Islet precursor cell (in vitro differentiated cells): Measurements from ENCODE around the gene DNAJC8.
A peak's percentile ranks its signal among the peaks of the same experiment; 100 is the strongest.

Experiments used
- DNase-seq: peaks from one replicate; pipeline ENCODE4 v3.0.0-alpha.2; 2018

Gene DNAJC8

DNA sequence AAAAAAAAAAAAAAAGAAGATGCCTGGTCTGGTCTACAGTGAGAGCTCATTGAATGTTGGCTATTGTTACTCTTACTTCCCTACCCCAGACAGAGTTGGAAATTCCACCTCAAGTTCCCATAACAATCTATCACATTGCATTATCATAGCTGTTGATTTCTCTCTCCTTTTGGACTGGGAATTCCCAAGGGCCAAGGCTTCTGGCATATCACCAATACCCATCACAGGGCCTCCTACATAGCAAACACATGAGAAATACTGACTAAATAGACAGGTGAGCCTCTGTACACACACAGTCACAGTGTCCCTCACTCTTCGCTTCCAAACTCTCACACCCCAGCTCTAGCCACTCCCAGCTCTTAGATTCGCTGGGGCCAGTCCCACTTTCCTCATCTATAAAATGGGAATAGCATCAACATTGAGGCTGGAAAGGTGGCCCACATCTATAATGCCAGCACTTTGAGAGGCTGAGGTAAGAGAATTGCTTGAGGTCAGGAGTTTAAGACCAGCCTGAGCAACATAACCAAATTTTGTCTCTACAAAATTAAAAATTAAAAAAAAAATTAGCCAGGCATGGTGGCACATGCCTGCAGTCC is 62.7 kb downstream of the DNAJC8 start:
- DNase-seq = no peak

DNA sequence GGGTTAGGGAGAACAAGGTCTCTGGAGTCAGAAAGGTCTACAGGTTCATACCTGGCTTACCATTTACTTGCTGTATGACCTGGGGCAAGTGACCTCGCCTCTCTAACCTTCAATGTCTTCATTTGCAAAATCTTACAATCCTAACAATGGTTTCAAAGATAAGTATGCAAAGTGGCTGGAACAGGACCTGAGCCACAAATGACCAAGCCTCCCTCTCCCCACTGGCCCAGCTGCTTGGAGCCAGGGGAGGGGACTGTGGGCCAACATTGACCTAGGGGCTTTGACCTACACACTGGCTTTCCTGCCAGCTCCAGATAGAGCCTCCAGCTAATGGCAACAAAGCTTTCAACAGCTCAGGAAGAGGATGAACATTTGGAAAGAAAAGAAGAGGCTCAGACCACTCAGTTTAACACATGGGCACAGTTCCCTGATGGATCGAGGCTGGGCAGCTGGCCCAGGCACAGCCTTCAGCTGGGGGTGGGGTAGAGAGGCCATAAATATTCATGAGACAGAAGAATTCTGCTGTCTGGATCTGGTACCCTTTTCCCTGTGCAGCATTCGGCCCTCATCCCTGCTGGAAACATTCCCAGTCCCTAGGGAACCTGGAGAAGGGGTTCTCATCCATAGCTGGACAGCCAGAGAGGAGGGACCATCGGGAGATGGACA is 69.2 kb downstream of the DNAJC8 start:
- DNase-seq = peak; percentile 74

DNA sequence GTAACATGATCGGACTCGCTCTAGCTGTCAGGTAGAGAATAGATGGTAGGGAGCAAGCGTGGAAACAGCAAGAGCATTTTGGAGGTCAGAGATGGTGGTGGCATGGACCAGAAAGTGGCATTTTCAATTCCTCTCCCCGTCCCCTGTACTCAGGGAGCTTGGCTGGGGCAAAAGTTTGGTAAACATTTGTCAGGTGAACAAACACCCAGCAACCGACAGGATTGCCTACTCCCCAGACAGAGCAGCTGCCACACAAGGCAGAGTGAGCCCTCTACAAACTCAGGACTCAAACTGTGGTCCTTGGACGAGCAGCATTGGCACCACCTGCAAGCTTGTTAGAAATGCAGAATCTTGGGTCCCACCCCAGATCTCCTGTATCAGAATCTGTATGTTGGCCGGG is 70.7 kb downstream of the DNAJC8 start:
- no peak for DNase-seq

DNA sequence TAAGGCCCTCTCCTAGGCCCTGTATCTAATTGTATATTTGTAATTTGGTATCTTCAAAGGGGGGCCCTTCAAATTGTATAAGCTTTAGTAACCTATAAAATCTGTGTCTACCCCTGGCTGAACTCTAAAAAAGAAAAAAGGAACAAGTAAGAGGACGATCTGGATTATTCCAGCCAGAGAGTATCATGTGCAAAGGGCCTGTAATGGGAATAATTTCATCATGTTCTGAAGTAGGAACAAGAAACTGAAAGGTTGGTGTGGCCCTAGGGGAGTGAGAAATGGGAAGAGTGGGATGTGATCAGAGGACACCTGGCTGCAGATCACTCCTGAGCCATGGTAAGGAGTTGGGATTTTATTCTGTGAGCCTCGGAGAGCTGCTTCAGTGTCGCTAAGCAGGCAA is 71.1 kb downstream of the DNAJC8 start:
- DNase-seq = no peak

DNA sequence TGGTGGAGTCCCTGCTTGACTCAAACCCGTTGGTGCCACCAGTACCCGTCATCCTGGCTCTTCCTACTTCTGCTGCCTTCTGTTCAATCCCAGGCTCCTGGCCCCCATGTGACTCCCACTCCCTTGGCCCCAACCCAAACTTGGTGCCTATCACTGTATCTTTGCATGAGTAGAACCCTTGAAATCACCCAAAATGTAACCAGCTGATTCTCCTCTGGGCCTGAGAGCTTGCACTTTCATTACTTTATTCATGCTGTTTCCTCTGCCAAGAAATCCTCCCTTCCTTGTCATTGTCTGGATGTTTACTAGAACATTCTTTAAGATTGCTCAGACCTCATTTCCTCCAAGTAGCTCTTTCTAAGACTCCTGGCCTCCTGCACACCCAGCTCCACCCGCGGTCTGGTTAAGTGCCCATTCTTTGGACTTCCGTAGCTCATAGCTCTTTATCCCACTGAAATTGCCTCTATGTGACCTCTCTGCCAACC is 72.0 kb downstream of the DNAJC8 start:
- DNase-seq = no peak

DNA sequence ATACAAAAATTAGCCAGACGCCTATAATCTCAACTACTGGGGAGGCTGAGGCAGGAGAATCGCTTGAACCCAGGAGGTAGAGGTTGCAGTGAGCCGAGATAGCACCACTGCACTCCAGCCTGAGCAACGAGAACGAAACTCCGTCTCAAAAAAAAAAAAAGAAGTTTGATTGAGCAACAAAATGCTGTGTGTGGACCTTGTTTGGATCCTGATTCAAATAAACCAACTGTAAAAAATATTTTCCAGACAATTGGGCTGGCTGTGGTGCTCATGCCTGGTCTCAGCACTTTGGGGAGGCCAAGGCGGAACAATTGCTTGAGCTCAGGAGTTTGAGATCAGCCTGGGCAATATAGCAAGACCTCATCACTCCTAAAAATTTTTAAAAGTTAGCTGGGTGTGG is 73.1 kb downstream of the DNAJC8 start:
- no peak for DNase-seq

DNA sequence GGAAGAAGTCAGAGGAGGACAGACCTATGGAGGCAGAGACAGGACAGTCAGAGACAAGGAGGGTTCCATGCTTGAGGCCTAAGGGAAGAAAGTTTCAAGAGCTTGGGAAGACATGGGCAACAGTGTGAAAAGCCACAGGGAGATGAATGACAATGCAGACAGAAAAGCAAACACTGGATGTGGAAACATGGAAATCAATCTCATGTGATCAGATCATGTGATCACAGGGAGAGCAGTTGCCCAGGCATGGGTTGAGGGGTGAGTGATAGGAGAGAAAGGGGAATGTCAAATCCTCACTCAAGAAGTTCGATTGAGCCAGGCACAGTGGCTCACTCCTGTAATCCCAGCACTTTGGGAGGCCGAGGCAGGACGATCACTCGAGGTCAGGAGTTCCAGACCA is 73.6 kb downstream of the DNAJC8 start:
- no peak for DNase-seq

DNA sequence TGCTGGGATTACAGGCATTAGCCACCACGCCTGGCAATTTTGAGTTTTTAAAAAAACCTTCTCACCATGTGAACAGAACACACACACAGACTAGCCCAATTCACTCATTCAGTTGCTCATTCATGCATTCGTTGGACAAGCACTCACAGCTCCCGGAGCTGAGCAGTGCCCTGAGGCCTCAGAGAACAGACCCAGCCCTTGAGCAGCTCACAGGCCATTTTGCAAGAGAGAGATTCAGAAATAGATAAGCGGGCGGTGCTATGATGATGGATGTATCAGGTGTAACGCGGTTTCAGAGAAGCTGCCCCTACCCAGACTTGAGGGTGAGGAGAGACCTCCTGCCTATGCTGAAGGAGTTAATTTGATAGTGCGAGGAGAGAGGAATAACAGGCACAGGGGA is 74.9 kb downstream of the DNAJC8 start:
- peak; percentile 91 for DNase-seq

DNA sequence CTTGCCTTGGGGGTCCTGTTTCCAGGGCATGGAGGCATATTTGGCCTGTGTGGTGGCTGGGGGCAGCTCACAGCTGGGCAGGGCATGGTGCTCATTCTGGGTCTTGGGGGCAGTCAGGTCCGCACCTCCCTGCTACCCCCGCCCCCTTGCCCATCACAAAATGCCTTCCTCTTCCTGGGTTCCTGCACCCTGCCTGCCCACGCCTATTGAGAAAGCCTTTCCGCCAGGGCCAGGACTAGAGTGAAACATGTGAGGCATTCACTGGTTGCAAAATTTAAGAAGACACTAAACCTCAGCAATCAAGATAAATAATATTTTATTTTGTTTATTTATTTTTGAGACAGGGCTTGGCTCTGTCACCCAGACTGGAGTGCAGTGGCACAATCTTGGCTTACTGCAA is 76.0 kb downstream of the DNAJC8 start:
- no peak for DNase-seq

DNA sequence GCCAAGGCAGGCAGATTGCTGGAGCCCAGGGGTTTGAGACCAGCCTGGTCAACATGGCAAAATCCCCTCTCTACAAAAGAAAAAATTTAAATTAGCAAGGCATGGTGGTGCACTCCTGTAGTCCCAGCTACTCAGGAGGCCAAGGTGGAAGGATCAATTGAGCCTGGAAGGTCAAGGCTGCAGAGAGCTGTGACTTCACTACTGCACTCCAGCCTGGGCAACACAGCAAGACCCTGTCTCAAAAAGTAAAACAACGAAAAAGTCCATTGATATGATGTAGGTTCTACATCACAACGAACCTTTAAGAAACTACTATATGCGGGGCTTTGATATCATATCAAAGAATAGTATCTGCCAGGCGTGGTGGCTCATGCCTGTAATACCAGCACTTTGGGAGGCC is 77.2 kb downstream of the DNAJC8 start:
- no peak for DNase-seq

DNA sequence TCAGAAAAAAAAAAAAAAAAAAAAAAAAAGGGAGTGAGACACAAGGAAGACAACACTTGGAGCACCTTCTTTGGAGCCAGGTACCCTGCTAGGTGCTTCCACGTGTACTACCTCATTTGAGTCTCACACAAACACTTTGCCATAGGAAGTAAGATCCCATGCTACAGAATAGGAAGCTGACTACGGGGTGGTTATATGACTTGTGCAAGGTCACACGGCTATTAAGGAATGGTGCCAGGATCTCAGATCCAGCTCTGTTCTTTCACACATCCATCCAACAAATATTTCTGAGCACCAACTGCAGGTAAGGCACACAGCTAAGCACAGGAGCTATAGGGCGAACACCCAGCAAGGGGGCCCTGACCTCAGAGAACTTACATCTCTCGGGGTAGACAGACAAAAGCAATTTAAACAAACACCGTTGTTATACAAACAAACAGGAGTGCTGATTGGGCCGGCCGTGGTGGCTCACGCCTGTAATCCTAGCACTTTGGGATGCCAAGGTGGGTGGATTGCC is 78.7 kb downstream of the DNAJC8 start:
- DNase-seq = no peak
